HG03520 (cell line): ENCODE measurements around the gene NOL11.
"Not testable (repeated sequence)": the region's sequence is repeated elsewhere in the genome, so short reads cannot be mapped to it uniquely, and the experiment has no call there.

Source experiments
- ATAC-seq: cut with Tn5 transposase; IDR thresholded peaks from one replicate; pipeline ENCODE4 v1.9.1; 2021; ENCODE audit warnings: mild to moderate bottlenecking, moderate library complexity; ENCODE audit not compliant: unreplicated experiment

Gene NOL11

GRCh38 chr17:67752160-67752559 lies 34.4 kb downstream of the NOL11 start:
- ATAC-seq, result not testable (repeated sequence)

- ATAC-seq, result no peak
These were observed 35.3 kb downstream of the NOL11 start for GRCh38 chr17:67753026-67753425.

GRCh38 chr17:67754001-67754400 lies 36.3 kb downstream of the NOL11 start:
- ATAC-seq, result no peak

- ATAC-seq, result not testable (repeated sequence)
These were observed 37.0 kb downstream of the NOL11 start for GRCh38 chr17:67754686-67755085.

GRCh38 chr17:67756766-67757165 lies 39.0 kb downstream of the NOL11 start:
- ATAC-seq, result not testable (repeated sequence)

- no peak for ATAC-seq
These were observed 41.8 kb downstream of the NOL11 start for GRCh38 chr17:67759355-67760171.

GRCh38 chr17:67765623-67766022 lies 47.9 kb downstream of the NOL11 start:
- no peak for ATAC-seq

GRCh38 chr17:67769231-67769630 lies 51.5 kb downstream of the NOL11 start:
- no peak for ATAC-seq

GRCh38 chr17:67770539-67770938 lies 52.8 kb downstream of the NOL11 start:
- ATAC-seq, result no peak

GRCh38 chr17:67772679-67773078 lies 54.9 kb downstream of the NOL11 start:
- ATAC-seq, result no peak

- ATAC-seq, result no peak
These were observed 55.5 kb downstream of the NOL11 start for GRCh38 chr17:67773246-67773645.

- ATAC-seq, result no peak
These were observed 61.4 kb downstream of the NOL11 start for GRCh38 chr17:67779098-67779672.

GRCh38 chr17:67784364-67785121 lies 66.8 kb downstream of the NOL11 start:
- no peak for ATAC-seq

GRCh38 chr17:67785122-67785477 lies 67.4 kb downstream of the NOL11 start:
- no peak for ATAC-seq

- ATAC-seq, result no peak
These were observed 67.8 kb downstream of the NOL11 start for GRCh38 chr17:67785504-67785903.
